GM12892 (cell line): Measurements from ENCODE around the gene TSPAN4.
A peak's percentile ranks its signal among the peaks of the same experiment; 100 is the strongest.

ENCODE experiments used
- DNase-seq: peaks from one replicate; pipeline ENCODE4 v3.0.0; 2011; ENCODE audit not compliant: insufficient read length
- FAIRE-seq: peaks from 2 replicates; lab custom pipeline; 2011; peaks lifted over from hg19 to GRCh38; lab: Jason Lieb, UNC
- POLR2A ChIP-seq: IDR thresholded peaks from 2 replicates; pipeline ENCODE4 v1.6.1; 2011; ENCODE audit warnings: low read depth, low read length, control low read depth
- POLR2AphosphoS5 ChIP-seq: IDR thresholded peaks from 2 replicates; pipeline ENCODE4 v1.6.1; 2011; ENCODE audit warnings: low read depth, low read length, control low read depth
- TAF1 ChIP-seq: IDR thresholded peaks from 2 replicates; pipeline ENCODE4 v1.6.1; 2011; ENCODE audit warnings: low read depth, mild to moderate bottlenecking, control low read depth, low read length, borderline replicate concordance

The TSPAN4 gene

GRCh38 chr11:826227-826621 is 16.4 kb upstream of the TSPAN4 start:
- peak; percentile 21 for FAIRE-seq
- TF ChIP-seq POLR2A, result no peak
- TF ChIP-seq POLR2AphosphoS5, result no peak
- no peak for TF ChIP-seq TAF1
- DNase-seq, result no peak

GRCh38 chr11:826836-827145 is 15.9 kb upstream of the TSPAN4 start:
- TF ChIP-seq POLR2A (no peak), TAF1 (no peak), POLR2AphosphoS5 (no peak)
- no peak for DNase-seq
- FAIRE-seq, result no peak

- FAIRE-seq, result peak; percentile 95
- DNase-seq, result peak; percentile 71
- no peak for TF ChIP-seq POLR2AphosphoS5
- TF ChIP-seq TAF1, result no peak
- no peak for TF ChIP-seq POLR2A
These were observed 15.3 kb upstream of the TSPAN4 start for GRCh38 chr11:827146-827896.

- FAIRE-seq (no peak), DNase-seq (no peak)
- TF ChIP-seq POLR2AphosphoS5, result no peak
- TF ChIP-seq TAF1, result no peak
- no peak for TF ChIP-seq POLR2A
These were observed 14.8 kb upstream of the TSPAN4 start, which contains the start of gene CRACR2B for GRCh38 chr11:827897-828192. Gene CRACR2B (plus strand): TSS chr11:827919. CDS start chr11:828608, 689 bp downstream.

- no peak for DNase-seq
- no peak for TF ChIP-seq POLR2A
- FAIRE-seq, result no peak
These were observed 14.0 kb upstream of the TSPAN4 start for GRCh38 chr11:828506-829175.

- DNase-seq (no peak), FAIRE-seq (no peak)
- TF ChIP-seq POLR2A (no peak), POLR2AphosphoS5 (no peak)
These were observed 13.3 kb upstream of the TSPAN4 start for GRCh38 chr11:829176-829846.

GRCh38 chr11:829847-830294 is 12.8 kb upstream of the TSPAN4 start:
- no peak for DNase-seq
- no peak for FAIRE-seq
- TF ChIP-seq POLR2A, result no peak
- TF ChIP-seq POLR2AphosphoS5, result no peak
- TF ChIP-seq TAF1, result no peak

GRCh38 chr11:830295-831117 is 12.1 kb upstream of the TSPAN4 start:
- peak; percentile 80 for DNase-seq
- no peak for TF ChIP-seq POLR2AphosphoS5
- no peak for TF ChIP-seq POLR2A
- TF ChIP-seq TAF1, result no peak
- FAIRE-seq, result peak; percentile 95

GRCh38 chr11:831118-831864 is 11.4 kb upstream of the TSPAN4 start:
- no peak for TF ChIP-seq TAF1
- no peak for TF ChIP-seq POLR2AphosphoS5
- no peak for TF ChIP-seq POLR2A
- FAIRE-seq, result no peak

GRCh38 chr11:831961-832528 is 10.6 kb upstream of the TSPAN4 start:
- FAIRE-seq (no peak), DNase-seq (no peak)
- no peak for TF ChIP-seq TAF1
- no peak for TF ChIP-seq POLR2AphosphoS5
- no peak for TF ChIP-seq POLR2A

More at GRCh38 chr11:831118-831864, 11.4 kb upstream of the TSPAN4 start:
- no peak for DNase-seq
